ENCODE results near the gene ORM2. TPM values are rescaled to one million over a fixed set of nuclear protein-coding genes. Genes with fewer than 3 reads are reported as not detected.

Gene ORM2
- polyA plus RNA-seq, 3 donors from 2014 or later: not detected

DNA sequence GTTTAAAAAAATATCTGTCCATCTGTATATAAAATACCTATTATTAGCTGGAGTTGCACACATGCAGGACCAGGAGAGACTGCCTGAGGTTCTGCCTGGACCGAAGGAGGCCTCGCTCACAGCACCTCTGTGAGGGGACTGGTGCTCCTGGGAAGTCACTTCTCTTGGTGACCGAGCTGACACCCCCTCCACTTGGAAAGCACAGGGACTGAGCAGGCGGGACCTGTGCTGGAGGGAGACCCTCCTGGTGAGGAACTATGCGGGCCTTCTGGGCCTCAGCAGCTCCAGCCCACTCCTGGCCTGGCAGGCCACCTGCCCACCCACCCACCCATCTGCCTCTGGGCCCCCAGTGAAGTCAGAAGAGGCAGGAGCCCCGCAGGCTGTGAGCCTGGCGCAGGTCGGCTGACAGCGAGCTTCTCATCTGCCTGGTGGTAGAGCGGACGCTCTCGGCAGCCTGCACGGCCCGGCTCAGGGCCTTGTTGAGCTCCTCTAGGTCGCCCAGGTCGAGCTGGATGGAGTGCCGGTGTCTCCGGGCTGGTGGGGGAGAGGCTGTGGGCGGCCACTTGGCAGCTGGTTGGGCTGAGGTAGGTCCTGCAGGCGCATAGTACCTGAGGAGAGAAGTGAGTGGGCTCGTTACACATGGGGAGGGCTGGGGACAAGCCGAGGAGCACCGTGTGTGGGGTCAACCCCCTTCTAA is 7.2 kb downstream of the ORM2 start:
- Mint-ChIP-seq H3K36me3 (peaks cover 22 to 49% (median 31%) of the 10 kb centered on the region in 3 donors), H3K4me3 (no peak overlapping the region), H3K27ac (peak overlapping the region; percentile 48 to 90 (median 66)), H3K9me3 (no peaks in the 10 kb centered on the region), H3K27me3 (ENCODE audit: low read depth in 3 of 3) (peaks cover 6 to 24% (median 17%) of the 10 kb centered on the region in 3 donors), H3K4me1 (peaks cover 16 to 24% of the 10 kb centered on the region in 2 donors)
- DNase-seq: no peak

DNA sequence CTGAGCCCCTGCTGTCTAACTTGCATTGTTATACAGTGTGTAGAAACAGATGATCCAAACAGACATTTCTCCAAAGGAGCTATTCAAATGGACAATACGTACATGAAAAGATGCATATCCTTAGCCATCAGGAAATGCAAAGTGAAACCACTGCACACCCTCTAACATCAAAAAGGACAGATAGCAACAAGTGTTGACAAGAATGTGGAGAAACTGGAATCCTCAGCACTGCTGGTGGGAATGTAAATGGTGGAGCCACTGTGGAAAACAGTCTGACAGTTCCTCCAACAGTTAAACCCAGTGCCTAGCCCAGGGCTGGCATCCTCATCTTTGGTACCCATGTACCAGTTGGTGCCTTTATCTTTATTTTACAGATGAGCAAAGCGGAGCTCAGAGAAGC is 8.5 kb downstream of the ORM2 start:
- Mint-ChIP-seq H3K27me3 (ENCODE audit: low read depth in 3 of 3) (peaks cover 3 to 18% (median 17%) of the 10 kb centered on the region in 3 donors), H3K4me1 (peaks cover 14 to 19% of the 10 kb centered on the region in 2 donors), H3K4me3 (no peak overlapping the region), H3K27ac (peak overlapping the region; percentile 24 to 90 (median 64)), H3K36me3 (peaks cover 25 to 57% (median 34%) of the 10 kb centered on the region in 3 donors), H3K9me3 (no peaks in the 10 kb centered on the region)
- DNase-seq: no peak

DNA sequence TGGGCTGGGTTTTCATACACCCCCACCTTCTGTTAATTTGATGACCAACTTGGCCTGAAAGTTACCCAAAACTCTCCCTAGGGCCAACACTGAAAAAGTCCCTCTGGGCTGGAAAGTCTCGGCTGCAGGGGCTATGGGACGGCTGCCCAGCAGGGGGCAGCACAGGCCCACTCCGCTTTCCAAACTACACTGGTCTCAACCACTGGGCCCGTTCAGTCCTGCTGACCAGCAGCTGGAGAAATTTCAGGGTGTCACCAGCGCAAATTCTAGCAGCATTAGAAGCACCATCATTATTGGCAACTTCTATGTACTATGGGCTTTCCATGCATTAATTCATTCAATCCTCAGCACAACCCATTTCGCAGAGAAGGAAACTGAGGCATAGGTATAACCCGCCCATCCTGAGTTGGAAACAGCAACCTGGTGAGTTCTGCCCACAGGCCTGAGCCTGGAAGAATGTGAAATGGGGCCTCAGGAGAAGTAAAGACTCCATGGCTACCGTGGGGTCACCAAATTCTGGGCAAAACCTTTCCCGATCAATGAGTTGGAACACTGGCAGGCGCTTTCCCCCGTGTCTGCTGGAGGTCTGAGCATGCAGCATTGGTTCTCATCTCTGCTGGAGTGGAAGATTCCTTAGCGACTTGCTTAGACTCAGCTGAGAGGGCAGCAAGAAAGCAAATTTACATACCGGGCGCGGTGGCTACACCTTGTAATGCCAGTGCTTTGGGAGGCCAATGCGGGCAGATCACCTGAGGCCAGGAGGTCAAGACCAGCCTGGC is 9.7 kb downstream of the ORM2 start:
- DNase-seq: peak; percentile 53 to 65 (median 65)
- peaks cover 3 to 23% (median 17%) of the 10 kb centered on the region in 3 donors for H3K27me3 Mint-ChIP-seq (ENCODE audit: low read depth in 3 of 3)
- peak overlapping the region; percentile 46 to 90 (median 80) for H3K27ac Mint-ChIP-seq
- H3K36me3 Mint-ChIP-seq: peaks cover 32 to 68% (median 44%) of the 10 kb centered on the region in 3 donors
- H3K9me3 Mint-ChIP-seq: no peaks in the 10 kb centered on the region
- H3K4me1 Mint-ChIP-seq: peaks cover 18 to 28% of the 10 kb centered on the region in 2 donors
- H3K4me3 Mint-ChIP-seq: no peak overlapping the region

DNA sequence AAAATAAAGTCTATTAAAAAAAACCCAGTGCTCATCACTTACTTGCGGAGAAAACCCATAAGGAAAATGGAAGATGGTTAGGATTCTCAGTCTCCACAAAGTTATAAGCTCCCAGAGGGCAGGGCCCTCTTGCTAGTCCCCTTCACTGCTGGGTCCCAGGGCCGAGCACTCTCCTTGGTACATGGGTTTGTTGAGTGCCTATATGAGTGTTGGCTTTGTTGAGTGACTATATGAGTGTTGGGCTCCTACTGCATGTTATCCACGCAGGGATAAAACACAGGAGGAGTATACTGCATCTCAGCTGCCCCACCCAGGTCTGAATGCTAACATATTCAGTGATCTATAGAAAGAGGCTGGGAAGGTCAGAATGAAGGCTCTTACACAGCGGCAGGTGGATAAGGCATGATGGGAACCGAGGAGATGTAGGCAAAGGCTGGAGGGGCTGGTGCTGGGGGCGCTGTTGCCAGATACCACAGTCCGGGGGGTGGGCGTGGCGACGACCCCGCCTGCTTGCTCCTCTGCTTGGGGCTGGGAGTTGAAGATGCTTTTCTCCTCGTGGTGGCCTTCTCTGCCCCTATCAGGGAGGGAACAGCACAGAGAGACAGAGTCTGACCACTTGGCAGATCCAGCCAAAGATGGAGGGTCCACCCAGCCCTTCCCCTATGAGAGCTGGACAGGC is 11.6 kb downstream of the ORM2 start:
- Mint-ChIP-seq H3K27me3 (ENCODE audit: low read depth in 3 of 3) (peaks cover 3 to 22% (median 22%) of the 10 kb centered on the region in 3 donors), H3K36me3 (peaks cover 32 to 79% (median 40%) of the 10 kb centered on the region in 3 donors), H3K4me1 (peaks cover 21 to 34% of the 10 kb centered on the region in 2 donors), H3K9me3 (no peaks in the 10 kb centered on the region), H3K27ac (peak overlapping the region; percentile 46 to 94 (median 86)), H3K4me3 (peak overlapping the region in 1 of 5 donors; percentile 0)
- DNase-seq: no peak

DNA sequence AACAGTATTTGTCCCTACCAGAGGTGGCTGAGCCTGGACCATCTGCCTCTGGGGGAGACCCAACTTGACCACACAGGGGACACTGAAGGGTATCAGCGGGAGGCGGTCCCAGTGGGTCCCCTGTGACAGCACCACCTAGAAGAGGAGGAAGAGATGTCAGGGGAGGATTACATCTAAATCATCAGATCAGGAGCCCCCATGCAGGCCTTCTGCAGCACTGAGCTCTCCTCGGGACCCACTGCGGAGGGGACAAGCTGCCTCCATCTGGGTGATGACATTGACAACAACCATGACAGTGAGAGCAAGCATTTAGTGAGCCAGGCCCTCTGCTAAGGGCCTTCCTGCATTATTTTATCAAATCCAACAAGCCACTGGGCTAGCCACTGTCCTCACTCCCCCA is 12.3 kb downstream of the ORM2 start:
- Mint-ChIP-seq H3K4me1 (peaks cover 23 to 34% of the 10 kb centered on the region in 2 donors), H3K27me3 (ENCODE audit: low read depth in 3 of 3) (peaks cover 3 to 20% (median 19%) of the 10 kb centered on the region in 3 donors), H3K36me3 (peaks cover 36 to 81% (median 38%) of the 10 kb centered on the region in 3 donors), H3K27ac (peak overlapping the region; percentile 46 to 94 (median 84)), H3K4me3 (no peak overlapping the region), H3K9me3 (no peaks in the 10 kb centered on the region)
- no peak for DNase-seq

DNA sequence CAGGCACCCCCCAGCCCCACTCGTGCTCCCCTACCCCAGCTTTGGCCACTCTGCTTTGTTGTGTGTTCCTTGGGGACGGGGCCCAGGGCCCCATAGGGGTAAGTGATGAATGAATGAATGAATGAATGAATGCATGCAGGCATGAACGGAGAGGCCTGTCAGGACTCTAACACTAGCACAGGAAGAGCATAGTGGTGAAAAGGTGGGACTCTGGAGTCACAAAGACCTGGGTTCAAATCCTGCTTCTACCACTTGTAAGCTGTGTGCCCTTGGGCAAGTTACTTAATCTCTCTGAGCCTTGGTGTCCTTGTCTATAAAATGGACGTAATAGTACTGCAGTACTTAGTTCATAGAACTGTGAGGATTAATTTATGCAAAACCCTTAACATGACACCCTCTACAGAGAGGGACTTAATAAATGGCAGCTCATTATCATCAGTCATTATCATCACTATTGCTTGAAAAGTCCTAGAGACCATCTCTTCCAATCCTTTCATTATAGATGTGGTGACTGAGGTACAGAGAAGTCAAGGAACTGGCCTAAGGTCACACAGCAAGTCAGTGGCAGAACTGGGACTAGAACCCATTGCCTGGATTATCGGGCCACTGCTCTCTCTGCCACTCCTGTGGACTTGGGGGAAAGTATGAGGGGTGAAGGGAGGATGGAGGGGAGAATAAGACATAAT is 13.2 kb downstream of the ORM2 start:
- DNase-seq: no peak
- peaks cover 34 to 79% (median 37%) of the 10 kb centered on the region in 3 donors for H3K36me3 Mint-ChIP-seq
- H3K27me3 Mint-ChIP-seq (ENCODE audit: low read depth in 3 of 3): peaks cover 3 to 16% (median 15%) of the 10 kb centered on the region in 3 donors
- no peak overlapping the region for H3K4me3 Mint-ChIP-seq
- H3K9me3 Mint-ChIP-seq: no peaks in the 10 kb centered on the region
- H3K27ac Mint-ChIP-seq: peak overlapping the region; percentile 77 to 93 (median 86)
- peaks cover 24 to 36% of the 10 kb centered on the region in 2 donors for H3K4me1 Mint-ChIP-seq

DNA sequence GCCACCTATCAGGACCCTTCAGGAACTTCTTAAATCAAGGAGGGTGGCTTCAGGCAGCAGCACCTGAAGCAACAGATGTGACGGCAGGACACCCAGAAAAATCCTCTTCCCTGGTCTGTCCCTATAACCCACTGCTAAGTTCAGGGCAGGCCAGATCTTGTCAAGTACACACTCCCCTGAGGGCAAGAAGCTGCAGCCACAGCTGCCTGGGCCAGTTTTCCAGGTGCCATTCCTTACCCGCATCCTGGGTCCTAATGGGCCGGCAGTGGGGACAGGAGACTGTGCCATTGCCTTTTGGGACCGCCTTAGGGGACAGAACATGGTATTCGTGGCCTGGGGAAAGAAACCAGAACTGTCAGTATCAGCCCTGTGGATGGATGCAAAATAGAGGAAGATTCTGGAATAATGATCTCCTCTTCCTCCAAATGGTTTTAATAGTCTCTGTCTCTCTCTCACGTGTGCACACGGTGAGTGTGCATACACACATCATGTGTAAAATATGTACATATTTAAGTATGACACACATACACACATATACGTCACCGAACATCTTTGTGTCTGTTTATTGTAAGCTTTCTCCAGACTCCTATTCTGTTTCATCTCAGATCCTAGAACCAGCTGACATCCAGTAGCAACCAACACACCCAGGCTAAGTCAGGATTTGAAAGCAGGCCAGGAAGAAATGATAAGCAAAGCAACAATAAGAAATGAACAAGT is 14.0 kb downstream of the ORM2 start:
- Mint-ChIP-seq H3K4me1 (peaks cover 30 to 43% of the 10 kb centered on the region in 2 donors), H3K36me3 (peaks cover 31 to 81% (median 39%) of the 10 kb centered on the region in 3 donors), H3K4me3 (no peak overlapping the region), H3K27ac (peak overlapping the region; percentile 77 to 93 (median 86)), H3K9me3 (no peaks in the 10 kb centered on the region), H3K27me3 (ENCODE audit: low read depth in 3 of 3) (peaks cover 5 to 21% (median 16%) of the 10 kb centered on the region in 3 donors)
- no peak for DNase-seq

DNA sequence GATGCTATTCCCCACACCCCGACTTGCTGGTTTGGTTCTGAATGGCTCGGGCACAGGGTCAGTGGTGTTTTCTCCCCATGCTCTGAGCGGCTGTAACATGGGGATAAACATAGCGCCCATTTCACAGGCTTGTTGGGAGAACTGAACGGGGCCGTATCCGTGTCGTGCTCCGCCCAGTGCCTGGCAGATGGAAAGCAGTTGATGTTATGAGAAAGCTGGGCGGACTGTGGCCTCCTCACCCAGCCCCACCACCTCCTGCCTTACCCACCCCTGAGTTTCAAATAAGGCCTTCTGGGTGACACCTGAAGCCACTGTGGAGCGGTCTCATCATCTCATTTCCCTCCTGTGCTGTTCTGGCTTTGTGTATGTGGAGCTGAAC is 14.5 kb downstream of the ORM2 start:
- H3K27ac Mint-ChIP-seq: peak overlapping the region; percentile 74 to 90 (median 80)
- peaks cover 6 to 17% (median 13%) of the 10 kb centered on the region in 3 donors for H3K27me3 Mint-ChIP-seq (ENCODE audit: low read depth in 3 of 3)
- DNase-seq: no peak
- H3K4me3 Mint-ChIP-seq: no peak overlapping the region
- peaks cover 33 to 81% (median 37%) of the 10 kb centered on the region in 3 donors for H3K36me3 Mint-ChIP-seq
- H3K4me1 Mint-ChIP-seq: peaks cover 33 to 46% of the 10 kb centered on the region in 2 donors
- H3K9me3 Mint-ChIP-seq: no peaks in the 10 kb centered on the region

DNA sequence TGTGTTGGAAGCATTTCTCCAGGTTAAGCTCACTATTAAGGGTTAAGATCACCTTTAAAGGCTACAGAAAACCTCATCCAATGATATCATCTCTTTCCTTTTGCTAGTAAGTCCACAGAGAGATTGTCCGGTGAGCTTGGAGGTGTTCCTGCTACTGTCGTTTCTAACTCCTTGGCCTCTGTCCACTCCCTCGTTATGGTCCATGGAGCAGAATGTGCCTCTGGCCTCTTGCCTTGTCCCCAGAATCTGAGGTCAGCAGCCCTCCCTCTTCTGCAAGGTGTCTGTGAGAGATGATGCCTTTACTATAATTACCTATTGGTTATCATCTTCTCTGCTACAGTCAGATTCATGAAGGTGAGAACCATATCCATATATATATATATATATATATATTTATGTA is 15.0 kb downstream of the ORM2 start:
- DNase-seq: no peak
- H3K27ac Mint-ChIP-seq: peak overlapping the region; percentile 45 to 90 (median 78)
- peaks cover 35 to 51% of the 10 kb centered on the region in 2 donors for H3K4me1 Mint-ChIP-seq

DNA sequence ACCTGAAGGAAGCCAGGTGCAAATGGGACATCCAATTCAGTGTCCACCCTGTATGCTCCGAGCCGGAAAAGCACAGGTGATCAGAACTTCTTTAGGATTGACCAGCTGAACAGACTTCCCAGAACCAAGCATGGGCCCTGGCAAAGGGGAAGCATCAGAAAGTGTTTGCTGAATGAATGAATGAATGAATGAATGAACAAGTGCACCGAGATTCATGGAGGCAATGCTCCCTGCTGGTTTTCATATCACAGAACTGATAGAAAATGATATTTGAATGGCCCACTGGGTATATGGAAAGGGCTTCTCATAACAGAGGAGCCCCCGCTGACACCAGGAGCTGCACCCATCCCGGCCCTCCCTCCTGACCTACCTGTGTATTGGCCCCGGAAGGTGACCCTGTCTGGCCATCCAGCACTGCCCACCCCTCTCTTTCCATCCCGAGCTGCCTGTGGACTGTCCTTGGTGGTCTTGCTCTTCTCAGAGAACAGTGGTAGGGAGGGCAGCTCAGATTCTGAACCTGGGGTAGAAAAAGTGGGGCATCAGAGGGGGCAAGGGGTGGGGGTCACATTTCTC is 15.9 kb downstream of the ORM2 start:
- Mint-ChIP-seq H3K4me3 (no peak overlapping the region), H3K36me3 (peaks cover 40 to 84% (median 47%) of the 10 kb centered on the region in 3 donors), H3K4me1 (peaks cover 41 to 56% of the 10 kb centered on the region in 2 donors), H3K27ac (peak overlapping the region; percentile 53 to 78 (median 70)), H3K9me3 (no peaks in the 10 kb centered on the region), H3K27me3 (ENCODE audit: low read depth in 3 of 3) (peaks cover 10 to 23% (median 12%) of the 10 kb centered on the region in 3 donors)
- no peak for DNase-seq

More for the DNA sequence above, 15.0 kb downstream of the ORM2 start:
- Mint-ChIP-seq H3K4me3 (no peak overlapping the region), H3K27me3 (ENCODE audit: low read depth in 3 of 3) (peaks cover 6 to 18% (median 12%) of the 10 kb centered on the region in 3 donors), H3K36me3 (peaks cover 38 to 81% (median 38%) of the 10 kb centered on the region in 3 donors), H3K9me3 (no peaks in the 10 kb centered on the region)

DNA sequence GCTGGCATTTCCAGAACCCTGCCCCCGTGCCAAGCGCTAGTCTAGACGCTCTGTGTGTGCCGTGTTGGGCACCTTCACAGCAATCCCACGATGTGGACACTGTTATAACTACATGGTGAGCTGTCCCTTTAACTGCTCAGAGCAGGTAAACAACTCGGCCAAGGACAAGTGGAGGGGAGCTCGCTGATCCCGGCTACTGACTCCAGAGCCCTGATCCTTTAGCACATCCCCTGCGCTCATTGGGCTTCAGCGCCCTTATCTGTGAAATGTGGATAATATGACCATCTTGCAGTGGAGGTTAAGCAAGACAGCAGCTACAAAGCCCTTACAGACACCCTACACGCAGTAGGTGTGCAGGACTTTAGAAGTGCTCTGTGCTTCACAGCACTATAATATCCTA is 16.5 kb downstream of the ORM2 start:
- no peaks in the 10 kb centered on the region for H3K9me3 Mint-ChIP-seq
- peaks cover 42 to 79% (median 51%) of the 10 kb centered on the region in 3 donors for H3K36me3 Mint-ChIP-seq
- no peak for DNase-seq
- peaks cover 45 to 56% of the 10 kb centered on the region in 2 donors for H3K4me1 Mint-ChIP-seq
- H3K4me3 Mint-ChIP-seq: no peak overlapping the region
- peak overlapping the region in 5 of 6 donors; percentile 53 to 78 (median 74) for H3K27ac Mint-ChIP-seq
- H3K27me3 Mint-ChIP-seq (ENCODE audit: low read depth in 3 of 3): peaks cover 10 to 24% (median 11%) of the 10 kb centered on the region in 3 donors

DNA sequence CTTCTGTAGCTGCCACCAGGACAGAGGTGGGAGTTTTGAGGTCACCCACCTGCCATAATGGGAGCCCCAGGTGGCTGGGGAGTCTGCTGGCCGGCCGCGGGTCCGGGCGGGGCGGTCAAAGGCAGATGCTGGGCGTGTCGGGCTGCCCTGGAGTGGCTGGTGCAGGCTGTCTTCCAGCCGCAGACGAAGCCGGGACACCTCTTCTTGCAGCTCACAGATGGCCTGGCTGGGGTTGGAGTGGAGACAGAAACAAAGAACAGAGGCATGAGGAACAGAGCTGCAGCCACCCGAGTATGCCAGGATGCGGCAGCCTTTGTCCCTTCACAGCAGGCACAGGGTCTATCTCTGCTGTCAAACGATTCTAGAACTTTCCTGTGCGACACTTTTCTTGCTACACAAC is 18.0 kb downstream of the ORM2 start:
- Mint-ChIP-seq H3K36me3 (peaks cover 48 to 74% (median 52%) of the 10 kb centered on the region in 3 donors), H3K4me1 (peaks cover 42 to 57% of the 10 kb centered on the region in 2 donors), H3K27ac (peak overlapping the region; percentile 85 to 95 (median 92)), H3K27me3 (ENCODE audit: low read depth in 3 of 3) (peaks cover 9 to 24% (median 11%) of the 10 kb centered on the region in 3 donors), H3K9me3 (no peaks in the 10 kb centered on the region), H3K4me3 (no peak overlapping the region)
- no peak for DNase-seq

Measured in immature natural killer cell (primary cell).